ENCODE data around the gene BEX1.
"Not testable (repeated sequence)": the region's sequence is repeated elsewhere in the genome, so short reads cannot be mapped to it uniquely, and the experiment has no call there.

DNA sequence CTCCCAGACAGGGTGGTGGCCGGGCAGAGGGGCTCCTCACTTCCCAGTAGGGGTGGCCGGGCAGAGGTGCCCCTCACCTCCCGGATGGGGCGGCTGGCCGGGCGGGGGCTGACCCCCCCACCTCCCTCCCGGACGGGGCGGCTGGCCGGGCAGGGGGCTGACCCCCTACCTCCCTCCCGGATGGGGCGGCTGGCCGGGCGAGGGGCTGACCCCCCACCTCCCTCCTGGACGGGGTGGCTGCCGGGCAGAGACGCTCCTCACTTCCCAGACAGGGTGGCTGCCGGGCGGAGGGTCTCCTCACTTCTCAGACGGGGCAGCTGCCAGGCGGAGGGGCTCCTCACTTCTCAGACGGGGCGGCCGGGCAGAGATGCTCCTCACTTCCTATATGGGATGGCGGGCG lies 40.4 kb upstream of the BEX1 start:
- TF ChIP-seq ZNF274 (IDR thresholded peaks at IDR 0.05; ENCODE audit: low read depth, low read length); YY1 (IDR thresholded peaks at IDR 0.05; ENCODE audit: insufficient read depth, insufficient read length); SUZ12 (IDR thresholded peaks at IDR 0.05; ENCODE audit: extremely low read depth, insufficient read depth, insufficient read length): not testable (repeated sequence)
